Thyroid gland (tissue), 4 donors: Measurements from ENCODE around the gene NEDD1. TPM values are rescaled to one million over a fixed set of nuclear protein-coding genes. Genes with fewer than 3 reads are reported as not detected.

Experiments
- DNase-seq, 2 donors: peaks; one replicate each; pipeline ENCODE4 v3.0.0-alpha.2; 2019
- H3K27ac ChIP-seq, 3 donors: fragments of 200-600 bp; sonication (generic); 1 replicate in 2 of 3; 2 replicates in 1 of 3; pipeline ENCODE4 v1.5.1; 2016 to 2019; ENCODE audit warnings: mild to moderate bottlenecking in 1 of 3, moderate library complexity in 1 of 3
- H3K27me3 ChIP-seq: fragments of 200-600 bp; sonication (generic); one replicate; pipeline ENCODE4 v1.5.1; 2019
- H3K36me3 ChIP-seq, 2 donors: fragments of 200-600 bp; sonication (generic); one replicate each; pipeline ENCODE4 v1.5.1; 2016 to 2019
- H3K4me1 ChIP-seq, 2 donors: fragments of 200-600 bp; sonication (generic); one replicate each; pipeline ENCODE4 v1.5.1; 2017 to 2019
- H3K4me3 ChIP-seq, 3 donors: fragments of 200-600 bp; sonication (generic); replicated peaks in 1 of 3; 1 replicate in 2 of 3; 2 replicates in 1 of 3; pipeline ENCODE4 v1.5.1; 2016; ENCODE audit warnings: mild to moderate bottlenecking in 1 of 3
- H3K9me3 ChIP-seq: fragments of 200-600 bp; sonication (generic); one replicate; pipeline ENCODE4 v1.5.1; 2017
- POLR2A ChIP-seq, 2 donors: fragments of 450-650 bp; IDR thresholded peaks; one replicate each; pipeline ENCODE4 v1.6.1; 2017; ENCODE audit warnings: antibody characterized with exemption in 2 of 2, mild to moderate bottlenecking in 2 of 2, moderate library complexity in 1 of 2
- whole genome bisulfite sequencing, 2 donors: methylation state at CpG; one replicate each; pipeline ENCODE4 v1.1.5; 2017; 5-methylcytosine and 5-hydroxymethylcytosine counted together
- intact Hi-C: fragments of 100-400 bp; cut with DNase I; formaldehyde crosslinking; loops from one replicate; pipeline ENCODE4 v1.15.1; 2023
- total RNA-seq, 4 donors: library from RNA; depleted of rRNA; stranded (reverse); fragments of >200 nt; gene quantifications; one replicate each; pipeline ENCODE4 v1.2.3, GENCODE V29; 2016
- TF ChIP-seq, protein P1 (sequence below), 6 experiments: fragments of 200-600 bp in 3 of 6; fragments of 450-650 bp in 3 of 6; sonication (generic) in 3 of 6; IDR thresholded peaks; one replicate each; pipeline ENCODE4 v1.5.1; 2016 to 2019; ENCODE audit warnings: antibody characterized with exemption in 6 of 6, mild to moderate bottlenecking in 2 of 6, inconsistent platforms in 1 of 6, moderate library complexity in 1 of 6

Gene NEDD1
- total RNA-seq, 4 donors from 2014 or later, result 17.2 to 27.7 (median 18.3) TPM

- DNase-seq, result no peak
- Histone ChIP-seq H3K4me1 (peaks cover 0 to 9% of the 10 kb centered on the region in 2 donors), H3K36me3 (no peaks in the 10 kb centered on the region), H3K9me3 (no peaks in the 10 kb centered on the region), H3K27ac (no peak overlapping the region), H3K4me3 (no peak overlapping the region), H3K27me3 (no peaks in the 10 kb centered on the region)
- 77% methylated on average over 4 of the region's 4 CpGs for WGBS, 2 donors
- intact Hi-C loops, result loop anchor here (5.0 to 10.0 kb wide), 2 partner anchors 320 to 422 kb away; no protein-coding TSS in a partner anchor
- TF ChIP-seq, protein P1, sequence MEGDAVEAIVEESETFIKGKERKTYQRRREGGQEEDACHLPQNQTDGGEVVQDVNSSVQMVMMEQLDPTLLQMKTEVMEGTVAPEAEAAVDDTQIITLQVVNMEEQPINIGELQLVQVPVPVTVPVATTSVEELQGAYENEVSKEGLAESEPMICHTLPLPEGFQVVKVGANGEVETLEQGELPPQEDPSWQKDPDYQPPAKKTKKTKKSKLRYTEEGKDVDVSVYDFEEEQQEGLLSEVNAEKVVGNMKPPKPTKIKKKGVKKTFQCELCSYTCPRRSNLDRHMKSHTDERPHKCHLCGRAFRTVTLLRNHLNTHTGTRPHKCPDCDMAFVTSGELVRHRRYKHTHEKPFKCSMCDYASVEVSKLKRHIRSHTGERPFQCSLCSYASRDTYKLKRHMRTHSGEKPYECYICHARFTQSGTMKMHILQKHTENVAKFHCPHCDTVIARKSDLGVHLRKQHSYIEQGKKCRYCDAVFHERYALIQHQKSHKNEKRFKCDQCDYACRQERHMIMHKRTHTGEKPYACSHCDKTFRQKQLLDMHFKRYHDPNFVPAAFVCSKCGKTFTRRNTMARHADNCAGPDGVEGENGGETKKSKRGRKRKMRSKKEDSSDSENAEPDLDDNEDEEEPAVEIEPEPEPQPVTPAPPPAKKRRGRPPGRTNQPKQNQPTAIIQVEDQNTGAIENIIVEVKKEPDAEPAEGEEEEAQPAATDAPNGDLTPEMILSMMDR (IDR thresholded peaks at IDR 0.05), result no peak
- TF ChIP-seq POLR2A (IDR thresholded peaks at IDR 0.05), result no peak
These were observed 75.6 kb downstream of the NEDD1 start for GRCh38 chr12:96982671-96983070.

- no peaks in the 10 kb centered on the region for H3K36me3 ChIP-seq
- WGBS, 2 donors, result 3 to 7% methylated on average over 23 to 33 of the region's 56 CpGs
- H3K27ac ChIP-seq, result peak overlapping the region; percentile 70 to 83 (median 72)
- H3K27me3 ChIP-seq, result no peaks in the 10 kb centered on the region
- peak overlapping the region in 2 of 3 donors; percentile 37 to 41 for H3K4me3 ChIP-seq
- no peaks in the 10 kb centered on the region for H3K9me3 ChIP-seq
- peaks cover 0 to 12% of the 10 kb centered on the region in 2 donors for H3K4me1 ChIP-seq
- TF ChIP-seq, protein P1 (IDR thresholded peaks at IDR 0.05), result peak; percentile 31 to 98 (median 91)
- peak in 1 of 2 donors; percentile 54 for TF ChIP-seq POLR2A (IDR thresholded peaks at IDR 0.05)
- peak; percentile 79 to 81 for DNase-seq
- intact Hi-C loops, result loop anchor here (10.0 kb wide), 1 partner anchor 419 kb away; no protein-coding TSS in a partner anchor
These were observed 78.7 kb downstream of the NEDD1 start for GRCh38 chr12:96985515-96986362.

DNA sequence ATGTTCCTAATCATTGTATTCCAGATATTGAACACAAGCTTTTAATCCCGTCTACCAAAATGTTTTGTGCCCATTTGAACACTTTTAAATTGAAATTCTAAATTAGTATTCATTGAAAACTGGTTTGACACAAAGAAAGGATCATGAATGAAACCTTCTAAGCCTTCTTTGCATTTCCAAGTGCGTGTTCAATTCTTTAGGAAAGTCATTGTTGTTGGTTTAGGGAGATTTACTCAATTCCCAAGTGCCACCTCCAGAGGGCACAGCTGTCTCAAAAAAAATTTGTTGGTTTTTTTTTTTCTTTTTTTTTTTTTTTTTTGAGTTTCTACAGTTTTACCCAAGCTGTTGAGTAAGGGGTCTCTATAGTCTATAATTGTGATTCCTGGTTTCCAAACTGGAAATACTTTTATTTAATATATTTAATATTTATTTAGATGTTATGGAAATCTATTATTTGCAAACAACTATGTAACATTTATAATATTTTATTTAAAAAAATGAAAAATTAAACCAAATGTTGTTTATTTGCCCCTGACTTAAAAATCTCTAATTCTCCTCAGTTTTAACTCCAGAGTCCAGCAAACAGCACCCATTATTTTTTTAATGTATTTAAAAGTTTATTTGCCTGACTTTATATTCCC, 79.9 kb downstream of the NEDD1 start:
- TF ChIP-seq POLR2A (IDR thresholded peaks at IDR 0.05), result no peak
- TF ChIP-seq, protein P1 (IDR thresholded peaks at IDR 0.05), result peak in 5 of 6 experiments; percentile 10 to 90 (median 62)
- no peak overlapping the region for H3K4me3 ChIP-seq
- WGBS, 2 donors, result 21% methylated on average over 2 of the region's 2 CpGs

DNA sequence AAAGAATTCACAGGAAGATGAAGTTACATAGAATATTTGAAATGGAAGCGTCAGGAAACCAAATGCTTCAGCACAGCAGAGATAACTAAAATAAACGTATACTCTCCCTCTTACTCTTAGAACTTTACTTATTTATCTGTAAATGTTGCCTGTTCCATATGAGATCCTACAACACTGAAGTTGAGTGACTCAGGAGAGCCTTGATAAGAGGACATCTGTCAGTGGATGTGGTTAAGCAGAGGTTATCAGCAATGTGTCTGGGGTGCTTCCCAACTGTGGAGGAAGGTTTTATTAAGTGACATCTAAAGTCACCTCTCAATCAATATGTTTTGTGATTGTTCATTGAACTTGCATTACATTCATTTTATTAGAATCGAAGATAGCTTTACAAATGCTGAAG, 81.9 kb downstream of the NEDD1 start:
- H3K27ac ChIP-seq, result no peak overlapping the region

More for the DNA sequence above, 79.9 kb downstream of the NEDD1 start:
- H3K27me3 ChIP-seq, result no peaks in the 10 kb centered on the region
- no peaks in the 10 kb centered on the region for H3K36me3 ChIP-seq
- peaks cover 0 to 15% of the 10 kb centered on the region in 2 donors for H3K4me1 ChIP-seq
- H3K27ac ChIP-seq, result peak overlapping the region; percentile 70 to 83 (median 72)
- peak; percentile 29 to 49 for DNase-seq
- intact Hi-C loops, result loop anchor here (10.0 kb wide), 1 partner anchor 418 kb away; no protein-coding TSS in a partner anchor
- no peaks in the 10 kb centered on the region for H3K9me3 ChIP-seq

More for the DNA sequence above, 81.9 kb downstream of the NEDD1 start:
- H3K4me3 ChIP-seq, result no peak overlapping the region
- H3K36me3 ChIP-seq, result no peaks in the 10 kb centered on the region
- intact Hi-C loops, result loop anchor here (10.0 kb wide), 1 partner anchor 416 kb away; no protein-coding TSS in a partner anchor
- TF ChIP-seq POLR2A (IDR thresholded peaks at IDR 0.05), result no peak
- TF ChIP-seq, protein P1 (IDR thresholded peaks at IDR 0.05), result no peak
- H3K27me3 ChIP-seq, result no peaks in the 10 kb centered on the region
- no peaks in the 10 kb centered on the region for H3K9me3 ChIP-seq
- peaks cover 0 to 15% of the 10 kb centered on the region in 2 donors for H3K4me1 ChIP-seq
- DNase-seq, result no peak
- 91 to 92% methylated on average over 3 of the region's 3 CpGs for WGBS, 2 donors
